Neural cell (in vitro differentiated cells): ENCODE data around the gene NYAP1. TPM values are rescaled to one million over a fixed set of nuclear protein-coding genes. Genes with fewer than 3 reads are reported as not detected.

ENCODE experiments used
- H2AFZ ChIP-seq: fragments of 200-600, 300-800 bp; sonication (generic), shearing (Covaris generic); 2 replicates; pipeline ENCODE4 v1.6.0; 2014; ENCODE audit warnings: low read depth, mild to moderate bottlenecking, antibody characterized with exemption, low read length, moderate library complexity
- H3F3A ChIP-seq: fragments of 200-600 bp; shearing (Covaris generic); 2 replicates; pipeline ENCODE4 v1.6.1; 2016; ENCODE audit warnings: mild to moderate bottlenecking, moderate library complexity, mixed read lengths, antibody characterized with exemption, low read length; ENCODE audit not compliant: insufficient read depth, poor library complexity, severe bottlenecking
- H3K27ac ChIP-seq: fragments of 200-600, 300-800 bp; sonication (generic), shearing (Covaris generic); 2 replicates; pipeline ENCODE4 v1.5.1; 2014; ENCODE audit warnings: mild to moderate bottlenecking, low read length, moderate library complexity
- H3K27me3 ChIP-seq: fragments of 300-800, 200-600 bp; sonication (generic), shearing (Covaris generic); 2 replicates; pipeline ENCODE4 v1.6.0; 2014; ENCODE audit warnings: mild to moderate bottlenecking, low read depth, low read length, moderate library complexity; ENCODE audit not compliant: insufficient read depth
- H3K36me3 ChIP-seq: fragments of 300-800, 200-600 bp; sonication (generic), shearing (Covaris generic); 2 replicates; pipeline ENCODE4 v1.5.1; 2014; ENCODE audit warnings: mild to moderate bottlenecking, antibody characterized with exemption, low read length, moderate library complexity; ENCODE audit not compliant: insufficient read depth
- H3K4me2 ChIP-seq: fragments of 300-800, 200-600 bp; sonication (generic), shearing (Covaris generic); 2 replicates; pipeline ENCODE4 v1.6.0; 2014; ENCODE audit warnings: mild to moderate bottlenecking, low read length
- H3K4me3 ChIP-seq: fragments of 300-800, 200-600 bp; sonication (generic), shearing (Covaris generic); 2 replicates; pipeline ENCODE4 v1.5.1; 2014; ENCODE audit warnings: mild to moderate bottlenecking, low read length, moderate library complexity
- H3K79me2 ChIP-seq: fragments of 200-600 bp; shearing (Covaris generic); replicated peaks from 2 replicates; pipeline ENCODE4 v1.6.0; 2014; ENCODE audit warnings: mild to moderate bottlenecking, low read length, moderate library complexity; ENCODE audit not compliant: insufficient read depth
- H3K9ac ChIP-seq: fragments of 300-800, 200-600 bp; sonication (generic), shearing (Covaris generic); 2 replicates; pipeline ENCODE4 v1.6.1; 2016; ENCODE audit warnings: mild to moderate bottlenecking, low read length, mixed read lengths
- H3K9me2 ChIP-seq: fragments of 200-600 bp; shearing (Covaris generic); 2 replicates; pipeline ENCODE4 v1.6.1; 2016; ENCODE audit warnings: mild to moderate bottlenecking, low read length, mixed read lengths; ENCODE audit not compliant: insufficient read depth
- H3K9me3 ChIP-seq: fragments of 200-600, 300-800 bp; sonication (generic), shearing (Covaris generic); 2 replicates; pipeline ENCODE4 v1.6.1; 2016; ENCODE audit warnings: mild to moderate bottlenecking, mixed run types, low read length, moderate library complexity, mixed read lengths
- H4K20me1 ChIP-seq: fragments of 200-600 bp; shearing (Covaris generic); 2 replicates; pipeline ENCODE4 v1.6.1; 2016; ENCODE audit warnings: mild to moderate bottlenecking, mixed run types; ENCODE audit not compliant: insufficient read depth
- EP300 ChIP-seq: fragments of 450-650 bp; conservative IDR thresholded peaks from 2 replicates; pipeline ENCODE4 v1.6.1; 2014; ENCODE audit warnings: antibody characterized with exemption, mild to moderate bottlenecking, moderate library complexity; ENCODE audit not compliant: poor library complexity, severe bottlenecking
- EZH2 ChIP-seq: fragments of 200-600, 300-800 bp; shearing (Covaris generic), sonication (generic); IDR thresholded peaks from 2 replicates; pipeline ENCODE4 v1.6.1; 2014; ENCODE audit warnings: antibody characterized with exemption, low read length, borderline replicate concordance, mild to moderate bottlenecking; ENCODE audit not compliant: insufficient read depth, poor library complexity, severe bottlenecking
- MXI1 ChIP-seq: fragments of 450-650 bp; conservative IDR thresholded peaks from 2 replicates; pipeline ENCODE4 v1.6.1; 2014; ENCODE audit warnings: antibody characterized with exemption, mild to moderate bottlenecking; ENCODE audit not compliant: poor library complexity, severe bottlenecking
- POLR2AphosphoS5 ChIP-seq: IDR thresholded peaks from 2 replicates; pipeline ENCODE4 v1.6.1; 2012
- SMC3 ChIP-seq: fragments of 450-650 bp; conservative IDR thresholded peaks from 2 replicates; pipeline ENCODE4 v1.6.1; 2014; ENCODE audit warnings: antibody characterized with exemption, mild to moderate bottlenecking, moderate library complexity; ENCODE audit not compliant: poor library complexity
- TAF1 ChIP-seq: IDR thresholded peaks from 2 replicates; pipeline ENCODE4 v1.6.1; 2012; ENCODE audit warnings: low read depth
- polyA plus RNA-seq: library from polyadenylated mRNA; depleted of rRNA; stranded (reverse); fragments of >200 nt; gene quantifications from 2 replicates; pipeline ENCODE4 v1.2.3, GENCODE V29; 2014
- TF ChIP-seq, protein P1 (sequence below): IDR thresholded peaks from 2 replicates; pipeline ENCODE4 v1.6.1; 2012; ENCODE audit warnings: borderline replicate concordance
- TF ChIP-seq, protein P2 (sequence below): fragments of 450-650 bp; IDR thresholded peaks from 2 replicates; pipeline ENCODE4 v1.5.1; 2014; ENCODE audit warnings: antibody characterized with exemption, mild to moderate bottlenecking, moderate library complexity; ENCODE audit not compliant: poor library complexity, severe bottlenecking

The NYAP1 gene
- polyA plus RNA-seq, 1 donor from 2014 or later, result 70.1 TPM

DNA sequence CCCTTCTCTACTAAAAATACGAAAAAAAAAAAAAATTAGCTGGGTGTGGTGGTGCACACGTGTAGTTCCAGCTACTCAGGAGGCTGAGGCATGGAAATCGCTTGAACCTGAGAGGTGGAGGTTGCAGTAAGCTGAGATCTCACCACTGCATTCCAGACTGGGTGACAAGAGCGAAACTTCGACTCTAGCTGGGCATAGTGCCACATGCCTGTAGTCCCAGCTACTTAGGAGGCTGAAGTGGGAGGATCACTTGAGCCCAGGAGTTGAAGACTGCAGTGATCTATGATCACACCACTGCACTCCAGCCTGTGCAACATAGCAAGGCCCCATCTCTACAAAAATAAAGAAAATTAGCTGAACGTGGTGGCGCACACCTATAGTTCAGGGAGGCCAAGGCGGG lies 18.4 kb upstream of the NYAP1 start:
- Histone ChIP-seq H3F3A (no peaks in the 10 kb centered on the region), H3K27me3 (no peaks in the 10 kb centered on the region), H3K27ac (no peak overlapping the region), H3K4me2 (no peak overlapping the region), H3K4me3 (no peak overlapping the region), H3K9me2 (no peaks in the 10 kb centered on the region), H2AFZ (no peak overlapping the region), H4K20me1 (no peaks in the 10 kb centered on the region), H3K9me3 (no peaks in the 10 kb centered on the region), H3K36me3 (no peaks in the 10 kb centered on the region), H3K79me2 (no peaks in the 10 kb centered on the region), H3K9ac (no peak overlapping the region)
- TF ChIP-seq MXI1 (no peak), SMC3 (no peak), POLR2AphosphoS5 (no peak), EP300 (no peak), TAF1 (no peak), EZH2 (no peak)
- TF ChIP-seq, protein P1, sequence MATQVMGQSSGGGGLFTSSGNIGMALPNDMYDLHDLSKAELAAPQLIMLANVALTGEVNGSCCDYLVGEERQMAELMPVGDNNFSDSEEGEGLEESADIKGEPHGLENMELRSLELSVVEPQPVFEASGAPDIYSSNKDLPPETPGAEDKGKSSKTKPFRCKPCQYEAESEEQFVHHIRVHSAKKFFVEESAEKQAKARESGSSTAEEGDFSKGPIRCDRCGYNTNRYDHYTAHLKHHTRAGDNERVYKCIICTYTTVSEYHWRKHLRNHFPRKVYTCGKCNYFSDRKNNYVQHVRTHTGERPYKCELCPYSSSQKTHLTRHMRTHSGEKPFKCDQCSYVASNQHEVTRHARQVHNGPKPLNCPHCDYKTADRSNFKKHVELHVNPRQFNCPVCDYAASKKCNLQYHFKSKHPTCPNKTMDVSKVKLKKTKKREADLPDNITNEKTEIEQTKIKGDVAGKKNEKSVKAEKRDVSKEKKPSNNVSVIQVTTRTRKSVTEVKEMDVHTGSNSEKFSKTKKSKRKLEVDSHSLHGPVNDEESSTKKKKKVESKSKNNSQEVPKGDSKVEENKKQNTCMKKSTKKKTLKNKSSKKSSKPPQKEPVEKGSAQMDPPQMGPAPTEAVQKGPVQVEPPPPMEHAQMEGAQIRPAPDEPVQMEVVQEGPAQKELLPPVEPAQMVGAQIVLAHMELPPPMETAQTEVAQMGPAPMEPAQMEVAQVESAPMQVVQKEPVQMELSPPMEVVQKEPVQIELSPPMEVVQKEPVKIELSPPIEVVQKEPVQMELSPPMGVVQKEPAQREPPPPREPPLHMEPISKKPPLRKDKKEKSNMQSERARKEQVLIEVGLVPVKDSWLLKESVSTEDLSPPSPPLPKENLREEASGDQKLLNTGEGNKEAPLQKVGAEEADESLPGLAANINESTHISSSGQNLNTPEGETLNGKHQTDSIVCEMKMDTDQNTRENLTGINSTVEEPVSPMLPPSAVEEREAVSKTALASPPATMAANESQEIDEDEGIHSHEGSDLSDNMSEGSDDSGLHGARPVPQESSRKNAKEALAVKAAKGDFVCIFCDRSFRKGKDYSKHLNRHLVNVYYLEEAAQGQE, result no peak

DNA sequence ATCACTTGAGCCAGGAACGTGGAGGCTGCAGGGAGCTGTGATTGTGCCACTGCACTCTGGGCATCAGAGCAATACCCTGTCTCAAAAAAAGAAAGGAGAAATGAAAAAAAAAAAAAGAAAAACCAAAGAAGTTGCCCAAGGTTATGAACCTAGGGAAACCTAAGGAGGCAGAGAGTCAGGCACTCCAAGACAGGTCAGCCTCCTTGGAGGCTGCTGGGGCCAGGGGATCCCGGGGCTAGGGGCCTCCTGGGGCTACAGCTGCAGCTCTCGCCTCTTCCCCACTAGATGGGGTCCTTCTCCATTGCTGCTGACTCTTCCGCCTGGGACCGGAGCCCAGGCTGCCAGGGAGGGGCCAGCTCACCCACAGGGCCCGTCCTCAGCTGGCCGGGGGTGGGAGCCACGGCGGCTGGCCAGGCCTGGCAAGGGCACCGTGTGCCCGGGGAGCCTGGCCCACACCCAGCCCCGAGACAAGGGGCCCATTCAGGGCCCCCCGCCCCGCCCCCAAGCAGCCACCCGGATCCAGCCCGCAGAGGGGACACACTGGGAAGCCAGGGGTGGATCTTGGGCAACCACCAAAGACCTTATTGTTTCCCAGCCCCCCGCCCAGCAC lies 17.9 kb upstream of the NYAP1 start:
- H2AFZ ChIP-seq, result no peak overlapping the region
- no peak overlapping the region for H3K4me2 ChIP-seq
- no peak for TF ChIP-seq EP300
- TF ChIP-seq, protein P2, sequence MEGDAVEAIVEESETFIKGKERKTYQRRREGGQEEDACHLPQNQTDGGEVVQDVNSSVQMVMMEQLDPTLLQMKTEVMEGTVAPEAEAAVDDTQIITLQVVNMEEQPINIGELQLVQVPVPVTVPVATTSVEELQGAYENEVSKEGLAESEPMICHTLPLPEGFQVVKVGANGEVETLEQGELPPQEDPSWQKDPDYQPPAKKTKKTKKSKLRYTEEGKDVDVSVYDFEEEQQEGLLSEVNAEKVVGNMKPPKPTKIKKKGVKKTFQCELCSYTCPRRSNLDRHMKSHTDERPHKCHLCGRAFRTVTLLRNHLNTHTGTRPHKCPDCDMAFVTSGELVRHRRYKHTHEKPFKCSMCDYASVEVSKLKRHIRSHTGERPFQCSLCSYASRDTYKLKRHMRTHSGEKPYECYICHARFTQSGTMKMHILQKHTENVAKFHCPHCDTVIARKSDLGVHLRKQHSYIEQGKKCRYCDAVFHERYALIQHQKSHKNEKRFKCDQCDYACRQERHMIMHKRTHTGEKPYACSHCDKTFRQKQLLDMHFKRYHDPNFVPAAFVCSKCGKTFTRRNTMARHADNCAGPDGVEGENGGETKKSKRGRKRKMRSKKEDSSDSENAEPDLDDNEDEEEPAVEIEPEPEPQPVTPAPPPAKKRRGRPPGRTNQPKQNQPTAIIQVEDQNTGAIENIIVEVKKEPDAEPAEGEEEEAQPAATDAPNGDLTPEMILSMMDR, result no peak
- H3K27me3 ChIP-seq, result no peaks in the 10 kb centered on the region
- H3K4me3 ChIP-seq, result no peak overlapping the region
- no peaks in the 10 kb centered on the region for H3K9me3 ChIP-seq
- H3F3A ChIP-seq, result no peaks in the 10 kb centered on the region
- H4K20me1 ChIP-seq, result no peaks in the 10 kb centered on the region
- H3K9me2 ChIP-seq, result no peaks in the 10 kb centered on the region
- no peaks in the 10 kb centered on the region for H3K79me2 ChIP-seq
- H3K9ac ChIP-seq, result no peak overlapping the region
- no peak overlapping the region for H3K27ac ChIP-seq
- H3K36me3 ChIP-seq, result no peaks in the 10 kb centered on the region
